ENCODE results near the gene BIN2. TPM values are rescaled to one million over a fixed set of nuclear protein-coding genes. Genes with fewer than 3 reads are reported as not detected.

The BIN2 gene
- total and polyA plus RNA-seq, 10 of the 15 experiments (the other 5 are each of a cell fraction or from before 2014, with no cell fraction given) = 8.6 to 42.9 (median 32.1) TPM

DNA sequence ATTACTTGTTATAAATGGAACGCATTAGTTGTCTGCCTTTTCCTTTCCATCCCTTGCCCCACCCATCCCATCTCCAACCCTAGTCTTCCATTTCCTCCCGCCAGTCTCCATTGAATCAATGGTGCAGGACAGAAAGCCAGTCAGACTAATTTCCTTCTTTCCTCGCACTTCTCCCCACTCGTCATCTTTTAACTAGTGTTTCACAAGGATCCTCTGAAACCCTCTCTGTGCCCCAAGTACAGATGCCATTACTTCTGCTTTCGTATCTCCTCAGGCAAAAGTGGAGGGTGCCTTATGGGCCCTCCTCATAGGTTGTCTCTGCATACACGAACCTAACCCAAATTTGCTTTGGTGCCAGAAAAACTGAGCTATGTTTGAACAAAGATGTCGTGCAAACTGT, 81.1 kb downstream of the BIN2 start:
- no peak overlapping the region for H3K4me3 ChIP-seq

More for the DNA sequence above, 81.1 kb downstream of the BIN2 start:
- Histone ChIP-seq H3K9me3 (replicated peaks; ENCODE audit: control insufficient read depth, insufficient read depth, low read length) (no peaks in the 10 kb centered on the region), H3K4me2 (ENCODE audit: control insufficient read depth, insufficient read depth) (no peak overlapping the region), H3K4me1 (ENCODE audit: control insufficient read depth, insufficient read depth, low read length) (peaks cover 13% of the 10 kb centered on the region), H3K27ac (ENCODE audit: control insufficient read depth, insufficient read depth) (no peak overlapping the region), H3K79me2 (ENCODE audit: control insufficient read depth, insufficient read depth, low read length) (peaks cover 24% of the 10 kb centered on the region), H4K20me1 (ENCODE audit: control insufficient read depth, insufficient read depth) (no peaks in the 10 kb centered on the region), H3K27me3 (replicated peaks in 1 of 2; ENCODE audit: control insufficient read depth in 2 of 2, insufficient read depth in 2 of 2, low read length in 1 of 2) (no peaks in the 10 kb centered on the region), H2AFZ (ENCODE audit: control insufficient read depth, low read depth, low read length) (no peak overlapping the region), H3K9ac (ENCODE audit: control insufficient read depth, insufficient read depth, low read length) (no peak overlapping the region), H3K36me3 (ENCODE audit: control insufficient read depth in 2 of 2, insufficient read depth in 2 of 2, low read length in 1 of 2) (peaks cover 6 to 34% of the 10 kb centered on the region in 2 experiments)
- CTCF ChIA-PET = interaction anchor here (0.8 to 2.3 kb wide), 2 partner anchors 9 to 98 kb away, joined by 3 to 17 read pairs; no protein-coding TSS in a partner anchor
- FAIRE-seq = no peak
- DNase-seq (ENCODE audit: low read depth, low spot score) = no peak
- POLR2A ChIA-PET = no interaction called here
- TF ChIP-seq WRNIP1 (IDR thresholded peaks at IDR 0.05; ENCODE audit: borderline replicate concordance, low read depth, low read length) (no peak), CREB1 (IDR thresholded peaks at IDR 0.05; ENCODE audit: low read depth) (no peak), SMARCA5 (IDR thresholded peaks at IDR 0.05) (no peak), NFYB (IDR thresholded peaks at IDR 0.05; ENCODE audit: insufficient read depth, low read depth, low read length) (no peak), SMAD1 (IDR thresholded peaks at IDR 0.05; ENCODE audit: low read depth, partially characterized antibody) (no peak), ZZZ3 (IDR thresholded peaks at IDR 0.05; ENCODE audit: control insufficient read depth, insufficient read length, low read depth) (no peak), MXI1 (IDR thresholded peaks at IDR 0.05; ENCODE audit: low read depth, low read length) (no peak), SMC3 (IDR thresholded peaks at IDR 0.05; ENCODE audit: borderline replicate concordance, low read length) (no peak), MEF2A (IDR thresholded peaks at IDR 0.05; ENCODE audit: insufficient read depth, low read depth, low read length) (no peak), PAX8 (IDR thresholded peaks at IDR 0.05) (no peak)
- TF ChIP-seq, protein P1, sequence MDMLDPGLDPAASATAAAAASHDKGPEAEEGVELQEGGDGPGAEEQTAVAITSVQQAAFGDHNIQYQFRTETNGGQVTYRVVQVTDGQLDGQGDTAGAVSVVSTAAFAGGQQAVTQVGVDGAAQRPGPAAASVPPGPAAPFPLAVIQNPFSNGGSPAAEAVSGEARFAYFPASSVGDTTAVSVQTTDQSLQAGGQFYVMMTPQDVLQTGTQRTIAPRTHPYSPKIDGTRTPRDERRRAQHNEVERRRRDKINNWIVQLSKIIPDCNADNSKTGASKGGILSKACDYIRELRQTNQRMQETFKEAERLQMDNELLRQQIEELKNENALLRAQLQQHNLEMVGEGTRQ (IDR thresholded peaks at IDR 0.05; ENCODE audit: borderline replicate concordance, low read depth, low read length) = no peak
- TF ChIP-seq, protein P2, sequence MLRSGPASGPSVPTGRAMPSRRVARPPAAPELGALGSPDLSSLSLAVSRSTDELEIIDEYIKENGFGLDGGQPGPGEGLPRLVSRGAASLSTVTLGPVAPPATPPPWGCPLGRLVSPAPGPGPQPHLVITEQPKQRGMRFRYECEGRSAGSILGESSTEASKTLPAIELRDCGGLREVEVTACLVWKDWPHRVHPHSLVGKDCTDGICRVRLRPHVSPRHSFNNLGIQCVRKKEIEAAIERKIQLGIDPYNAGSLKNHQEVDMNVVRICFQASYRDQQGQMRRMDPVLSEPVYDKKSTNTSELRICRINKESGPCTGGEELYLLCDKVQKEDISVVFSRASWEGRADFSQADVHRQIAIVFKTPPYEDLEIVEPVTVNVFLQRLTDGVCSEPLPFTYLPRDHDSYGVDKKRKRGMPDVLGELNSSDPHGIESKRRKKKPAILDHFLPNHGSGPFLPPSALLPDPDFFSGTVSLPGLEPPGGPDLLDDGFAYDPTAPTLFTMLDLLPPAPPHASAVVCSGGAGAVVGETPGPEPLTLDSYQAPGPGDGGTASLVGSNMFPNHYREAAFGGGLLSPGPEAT (IDR thresholded peaks at IDR 0.05; ENCODE audit: low read depth) = no peak
- ATAC-seq = no peak
- RAD21 ChIA-PET (ENCODE audit: unreplicated experiment) = no interaction called here
- in situ Hi-C loops (cut with MboI) (no loop called here), intact Hi-C loops (cut with micrococcal nuclease; ENCODE audit: unreplicated experiment) (no loop called here)
- WGBS (ENCODE audit: insufficient coverage, insufficient replicate concordance, low lambda C conversion rate, missing lambda C conversion rate) = 75% methylated on average over 7 of the region's 7 CpGs
- SMC1A ChIA-PET (ENCODE audit: uncharacterized antibody, unreplicated experiment) = interaction anchor here (1.5 to 2.1 kb wide), 3 partner anchors 10 to 98 kb away, joined by 6 to 9 read pairs (median 6); no protein-coding TSS in a partner anchor
- no TSS peak for BruUV-seq (replicated peaks)
